ENCODE data around the gene HINFP. TPM values are rescaled to one million over a fixed set of nuclear protein-coding genes. Genes with fewer than 3 reads are reported as not detected.
"Not testable (repeated sequence)": the region's sequence is repeated elsewhere in the genome, so short reads cannot be mapped to it uniquely, and the experiment has no call there.

HINFP gene
- total RNA-seq, 1 donor from 2014 or later: 39.6 TPM

DNA sequence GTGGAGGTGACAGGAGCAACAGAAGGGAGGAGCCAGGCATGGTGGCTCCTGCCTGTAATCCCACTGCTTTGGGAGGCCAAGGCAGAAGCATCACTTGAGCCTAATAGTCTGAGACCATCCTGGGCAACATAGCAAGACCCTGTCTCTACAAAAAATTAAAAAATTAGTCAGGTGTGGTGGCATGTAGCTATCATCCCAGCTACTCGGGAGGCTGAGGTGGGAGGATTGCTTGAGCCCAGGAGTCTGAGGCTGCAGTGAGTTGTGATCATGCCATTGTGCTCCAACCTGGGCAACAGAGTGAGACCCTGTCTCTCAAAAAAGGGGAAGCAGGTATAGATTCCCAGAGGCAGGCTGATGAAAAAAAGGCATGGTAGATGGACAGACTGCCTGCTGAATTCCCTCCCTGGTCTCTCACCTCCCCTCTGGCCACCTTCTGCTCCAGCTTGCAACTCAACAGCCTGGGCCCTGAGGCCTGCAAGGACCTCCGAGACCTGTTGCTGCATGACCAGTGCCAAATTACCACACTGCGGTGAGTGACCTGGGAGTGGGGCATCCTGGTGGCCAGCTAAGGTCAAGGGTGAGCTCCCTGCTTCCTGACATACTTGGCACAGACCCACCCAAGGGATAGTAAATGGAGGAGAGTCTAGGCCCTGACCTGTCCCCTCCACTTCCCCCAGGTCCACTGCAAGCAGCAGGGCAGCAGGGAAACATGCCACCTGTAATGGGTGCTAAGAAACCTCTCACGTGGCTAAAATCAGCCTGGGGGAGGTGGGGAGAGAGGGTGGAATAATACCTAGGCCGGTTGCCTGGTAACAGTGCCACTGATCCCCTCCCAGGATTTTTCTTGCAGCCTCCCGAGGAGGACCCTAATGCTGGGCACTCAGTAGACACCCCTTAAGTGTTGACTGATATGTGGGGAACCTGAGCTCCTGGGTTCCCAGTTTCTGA, 59.6 kb downstream of the HINFP start:
- intact Hi-C loops (cut with micrococcal nuclease): no loop called here

DNA sequence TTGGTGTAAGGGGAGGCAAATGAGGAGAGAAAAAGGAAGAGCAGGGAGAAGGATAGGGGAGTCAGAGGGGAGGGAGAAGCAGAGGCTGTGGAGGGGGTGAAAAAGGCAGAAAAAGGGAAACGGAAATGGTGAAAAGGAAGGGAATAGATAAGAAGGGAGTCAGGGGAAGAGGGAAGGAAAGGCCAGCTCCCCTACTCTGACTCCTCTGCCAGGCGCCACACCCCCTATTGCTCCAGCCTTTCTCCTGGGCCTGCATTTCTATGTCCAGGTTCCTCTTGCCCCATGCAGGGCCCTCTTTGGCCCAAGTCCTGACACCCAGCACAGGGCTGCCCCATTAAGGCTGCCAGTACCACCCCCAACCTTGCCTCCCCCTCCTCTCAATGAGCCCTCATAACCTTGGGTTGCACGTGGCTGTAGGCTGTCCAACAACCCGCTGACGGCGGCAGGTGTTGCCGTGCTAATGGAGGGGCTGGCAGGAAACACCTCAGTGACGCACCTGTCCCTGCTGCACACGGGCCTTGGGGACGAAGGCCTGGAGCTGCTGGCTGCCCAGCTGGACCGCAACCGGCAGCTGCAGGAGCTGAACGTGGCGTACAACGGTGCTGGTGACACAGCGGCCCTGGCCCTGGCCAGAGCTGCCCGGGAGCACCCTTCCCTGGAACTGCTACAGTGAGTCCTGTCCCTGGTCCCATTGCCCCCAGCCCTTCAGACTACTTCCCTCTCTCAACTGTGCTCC, 60.5 kb downstream of the HINFP start:
- intact Hi-C loops (cut with micrococcal nuclease): no loop called here

GRCh38 chr11:119184399-119184798, 63.0 kb downstream of the HINFP start:
- intact Hi-C loops (cut with micrococcal nuclease): not testable (repeated sequence)

Other genes with a start within 250 kb of the HINFP start
- 0.30 and 0.41 TPM in 2 replicates for gene CXCR5, start 237.7 kb upstream of the HINFP start, total RNA-seq
- gene BCL9L, start 195.7 kb upstream of the HINFP start, total RNA-seq: 54.8 and 56.5 TPM in 2 replicates
- gene UPK2, start 165.3 kb upstream of the HINFP start, total RNA-seq: not detected in 2 replicates
- not detected in 2 replicates for gene FOXR1, start 149.8 kb upstream of the HINFP start, total RNA-seq
- 51.2 and 52.3 TPM in 2 replicates for gene CENATAC, start 123.4 kb upstream of the HINFP start, total RNA-seq
- gene RPS25, start 103.2 kb upstream of the HINFP start, total RNA-seq: 1,476 and 1,513 TPM in 2 replicates
- gene TRAPPC4, start 102.8 kb upstream of the HINFP start, total RNA-seq: 82.3 and 86.6 TPM in 2 replicates
- 21.7 and 24.1 TPM in 2 replicates for gene SLC37A4, start 90.7 kb upstream of the HINFP start, total RNA-seq
- 207 and 217 TPM in 2 replicates for gene HYOU1, start 64.4 kb upstream of the HINFP start, total RNA-seq
- gene VPS11, start 53.8 kb upstream of the HINFP start, total RNA-seq: 31.7 and 36.5 TPM in 2 replicates
- 35.7 and 36.0 TPM in 2 replicates for gene HMBS, start 36.7 kb upstream of the HINFP start, total RNA-seq
- 68.0 and 71.5 TPM in 2 replicates for gene DPAGT1, start 19.7 kb upstream of the HINFP start, total RNA-seq
- 28.4 and 29.9 TPM in 2 replicates for gene C2CD2L, start 14.2 kb upstream of the HINFP start, total RNA-seq
- 0.07 and 0.48 TPM in 2 replicates for gene ABCG4, start 27.5 kb downstream of the HINFP start, total RNA-seq
- 23.7 TPM in 2 replicates for gene NLRX1, start 47.1 kb downstream of the HINFP start, total RNA-seq
- gene NHERF4, start 63.9 kb downstream of the HINFP start, total RNA-seq: 0.14 and 0.23 TPM in 2 replicates
- 41.1 and 43.4 TPM in 2 replicates for gene CBL, start 84.8 kb downstream of the HINFP start, total RNA-seq
- gene MCAM, start 195.6 kb downstream of the HINFP start, total RNA-seq: 2.0 and 2.5 TPM in 2 replicates
- gene RNF26, start 212.9 kb downstream of the HINFP start, total RNA-seq: 33.0 and 34.3 TPM in 2 replicates
- not detected in 2 replicates for gene C1QTNF5, start 219.3 kb downstream of the HINFP start, total RNA-seq
- gene MFRP, start 225.1 kb downstream of the HINFP start, total RNA-seq: not detected in 2 replicates